C4-2B (cell line): ENCODE data around the gene WFDC6.
"Not testable (repeated sequence)": the region's sequence is repeated elsewhere in the genome, so short reads cannot be mapped to it uniquely, and the experiment has no call there.

Experiments
- H3K27ac ChIP-seq: fragments of 450-650 bp; 2 replicates; pipeline ENCODE4 v1.5.1; 2017
- ZFX ChIP-seq: fragments of 450-650 bp; IDR thresholded peaks from 2 replicates; pipeline ENCODE4 v1.6.1; 2017
- TF ChIP-seq, protein P1 (sequence below): fragments of 450-650 bp; conservative IDR thresholded peaks from 2 replicates; pipeline ENCODE4 v1.5.1; 2017; ENCODE audit warnings: mild to moderate bottlenecking

The WFDC6 gene

DNA sequence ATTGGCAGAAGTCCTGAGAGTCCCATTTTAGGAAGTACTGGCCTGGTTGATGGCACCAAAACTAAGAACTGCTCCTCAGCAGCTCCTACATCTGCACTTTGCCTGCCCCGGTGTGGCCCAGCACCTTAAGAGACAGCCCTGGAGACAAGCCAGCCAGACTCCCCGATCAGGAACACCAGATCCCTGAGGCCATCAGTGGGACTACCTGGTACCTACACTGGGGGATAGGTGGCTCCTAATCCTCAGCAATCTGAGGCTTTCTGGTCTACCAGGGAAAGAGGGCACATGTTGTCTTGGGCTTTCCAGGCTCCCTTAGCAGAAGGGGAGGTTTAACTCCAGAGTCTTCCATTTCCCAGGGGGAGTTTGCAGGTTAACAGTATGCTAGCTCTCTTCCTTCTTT, at the start of gene WFDC6:
WFDC6 (minus strand) TSS at position 101 of the 400 bp plus-strand sequence; CDS start at position 26, 75 bp downstream.
- H3K27ac ChIP-seq = no peak within 1 kb of the TSS
- TF ChIP-seq, protein P1, sequence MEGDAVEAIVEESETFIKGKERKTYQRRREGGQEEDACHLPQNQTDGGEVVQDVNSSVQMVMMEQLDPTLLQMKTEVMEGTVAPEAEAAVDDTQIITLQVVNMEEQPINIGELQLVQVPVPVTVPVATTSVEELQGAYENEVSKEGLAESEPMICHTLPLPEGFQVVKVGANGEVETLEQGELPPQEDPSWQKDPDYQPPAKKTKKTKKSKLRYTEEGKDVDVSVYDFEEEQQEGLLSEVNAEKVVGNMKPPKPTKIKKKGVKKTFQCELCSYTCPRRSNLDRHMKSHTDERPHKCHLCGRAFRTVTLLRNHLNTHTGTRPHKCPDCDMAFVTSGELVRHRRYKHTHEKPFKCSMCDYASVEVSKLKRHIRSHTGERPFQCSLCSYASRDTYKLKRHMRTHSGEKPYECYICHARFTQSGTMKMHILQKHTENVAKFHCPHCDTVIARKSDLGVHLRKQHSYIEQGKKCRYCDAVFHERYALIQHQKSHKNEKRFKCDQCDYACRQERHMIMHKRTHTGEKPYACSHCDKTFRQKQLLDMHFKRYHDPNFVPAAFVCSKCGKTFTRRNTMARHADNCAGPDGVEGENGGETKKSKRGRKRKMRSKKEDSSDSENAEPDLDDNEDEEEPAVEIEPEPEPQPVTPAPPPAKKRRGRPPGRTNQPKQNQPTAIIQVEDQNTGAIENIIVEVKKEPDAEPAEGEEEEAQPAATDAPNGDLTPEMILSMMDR = no peak
- no peak for TF ChIP-seq ZFX

DNA sequence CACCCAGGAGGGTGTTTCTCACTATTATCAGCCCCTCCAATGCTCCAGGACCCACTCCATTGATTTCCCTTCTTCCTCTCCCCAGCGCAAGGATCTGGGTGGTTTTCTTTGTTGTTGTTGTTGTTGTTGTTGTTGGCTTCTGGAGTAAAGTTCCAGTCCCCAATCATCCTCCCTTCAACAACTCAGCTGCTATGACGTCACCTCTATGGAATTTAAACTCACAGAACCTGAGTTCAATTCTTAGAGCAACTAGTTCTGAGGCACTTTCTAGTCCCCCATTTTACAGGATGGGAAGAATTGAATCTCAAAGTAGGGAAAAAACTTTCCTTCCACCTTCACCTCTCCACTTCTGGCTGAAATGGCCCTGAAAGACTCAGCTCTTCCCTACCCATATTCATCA, 49.5 kb upstream of the WFDC6 start:
- no peak overlapping the region for H3K27ac ChIP-seq
- TF ChIP-seq, protein P1 = no peak

DNA sequence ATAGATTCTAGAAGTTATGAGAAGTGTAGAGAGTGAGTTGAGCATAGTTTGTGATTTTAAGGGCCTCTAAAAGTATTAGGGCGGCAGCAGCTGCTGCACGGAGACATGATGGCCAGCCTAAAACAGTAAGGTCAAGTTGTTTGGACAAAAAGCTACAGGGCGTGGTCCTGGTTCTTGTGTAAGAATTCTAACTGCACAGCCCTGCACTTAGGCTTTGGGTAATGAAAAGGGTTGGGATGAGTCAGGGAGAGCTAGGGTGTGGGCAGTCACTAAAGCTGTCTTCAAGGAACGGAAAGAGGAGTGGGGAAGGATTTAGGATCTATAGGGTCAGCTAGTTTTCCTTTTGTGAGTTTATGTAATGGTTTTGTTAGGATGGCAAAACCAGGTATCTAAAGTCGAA, 46.7 kb upstream of the WFDC6 start:
- not testable (repeated sequence) for H3K27ac ChIP-seq

DNA sequence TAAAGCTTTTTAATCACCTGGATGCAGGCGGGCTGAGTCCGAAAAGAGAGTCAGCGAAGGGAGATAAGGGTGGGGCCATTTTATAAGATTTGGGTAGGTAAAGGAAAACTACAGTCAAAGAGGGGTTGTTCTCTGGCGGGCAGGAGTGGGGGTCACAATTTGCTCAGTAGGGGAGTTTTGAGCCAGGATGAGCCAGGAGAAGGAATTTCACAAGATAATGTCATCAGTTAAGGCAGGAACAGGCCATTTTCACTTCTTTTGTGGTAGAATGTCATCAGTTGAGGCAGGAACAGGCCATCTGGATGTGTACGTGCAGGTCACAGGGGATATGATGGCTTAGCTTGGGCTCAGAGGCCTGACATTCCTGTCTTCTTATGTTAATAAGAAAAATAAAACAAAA, 45.0 kb upstream of the WFDC6 start:
- H3K27ac ChIP-seq = not testable (repeated sequence)

DNA sequence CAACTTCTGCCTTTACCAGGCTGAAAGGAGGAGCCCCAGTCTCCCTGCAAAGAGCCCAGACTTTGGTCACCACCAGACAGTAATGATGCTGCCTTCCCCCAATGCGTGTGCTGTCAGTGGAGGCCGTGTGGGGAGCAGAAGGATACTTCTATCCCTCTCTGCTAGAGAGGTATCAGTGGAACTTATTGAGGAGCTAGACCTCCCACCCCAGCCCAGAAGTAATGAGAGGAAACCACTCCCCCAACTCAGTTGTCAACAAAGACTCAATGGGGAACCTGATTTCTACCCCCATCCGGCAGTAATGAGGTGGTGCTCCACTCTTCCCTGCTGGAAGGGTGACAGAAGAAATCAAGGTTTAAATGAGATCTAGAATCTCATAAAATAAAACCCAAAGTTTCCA, 44.2 kb upstream of the WFDC6 start:
- TF ChIP-seq ZFX = no peak
- TF ChIP-seq, protein P1 = no peak
- H3K27ac ChIP-seq = no peak overlapping the region

DNA sequence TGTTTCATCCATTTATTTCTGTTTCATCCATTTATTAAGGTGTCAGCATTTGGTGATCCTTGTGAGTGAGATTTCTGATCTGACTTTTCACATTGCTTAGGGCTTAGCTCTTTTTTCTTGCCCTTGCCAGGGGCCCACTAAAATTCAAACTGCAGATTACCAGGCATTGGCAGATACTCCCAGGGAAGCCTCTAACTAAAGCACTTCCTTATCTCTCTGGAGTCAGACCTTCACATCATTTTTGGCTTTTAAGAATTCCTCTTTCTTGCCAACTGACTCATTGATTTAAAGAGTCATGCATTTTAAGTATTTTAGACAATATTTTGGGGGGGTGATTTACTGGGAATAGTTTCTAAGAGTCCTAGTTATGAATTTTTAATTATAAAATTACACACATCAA, 42.4 kb upstream of the WFDC6 start:
- TF ChIP-seq, protein P1 = no peak
- TF ChIP-seq ZFX = no peak
- H3K27ac ChIP-seq = no peak overlapping the region

DNA sequence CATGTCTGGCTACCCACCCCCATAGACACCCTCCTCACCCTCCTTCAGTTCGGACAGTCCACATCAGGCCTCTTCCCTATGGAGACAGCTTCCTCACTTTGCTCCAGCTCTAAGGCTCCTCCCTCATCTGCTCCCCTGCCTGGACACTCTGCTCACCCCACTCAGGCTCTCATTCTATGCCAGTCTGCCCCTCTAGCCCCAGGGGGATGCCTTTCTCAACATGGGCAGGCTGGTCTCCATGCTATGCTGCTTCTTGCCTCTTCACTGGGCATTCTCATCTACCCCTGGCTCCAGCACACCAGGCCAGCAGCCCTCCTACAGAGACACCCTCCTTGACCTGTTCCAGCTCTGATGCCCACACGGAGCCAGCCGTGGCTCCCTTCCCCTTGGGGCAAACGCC, 39.9 kb upstream of the WFDC6 start, which contains the start of gene WFDC8:
WFDC8 (minus strand) TSS at position 101 of the 400 bp plus-strand sequence; CDS start at position 64, 37 bp downstream.
- H3K27ac ChIP-seq = no peak within 1 kb of the TSS
- TF ChIP-seq, protein P1 = no peak
- TF ChIP-seq ZFX = no peak

DNA sequence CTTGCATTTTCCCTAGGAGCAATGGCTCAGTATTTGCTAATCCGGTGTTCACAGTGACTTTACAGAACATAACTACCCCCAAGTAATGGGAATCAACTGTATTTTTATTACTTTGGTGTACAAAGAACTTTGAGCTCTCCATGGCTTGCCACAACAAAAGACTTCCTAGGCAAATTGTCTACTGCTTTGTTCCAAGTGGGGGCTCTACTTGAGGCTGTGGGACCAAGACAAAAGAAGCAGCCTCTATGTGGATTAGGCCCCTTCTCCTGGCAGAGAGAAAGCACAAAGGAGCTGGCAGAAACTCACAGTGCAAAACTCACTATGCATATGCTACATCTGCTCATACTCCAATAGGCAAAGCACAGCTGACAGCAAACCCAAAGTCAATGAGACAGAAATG, 38.9 kb upstream of the WFDC6 start:
- no peak overlapping the region for H3K27ac ChIP-seq
- TF ChIP-seq, protein P1 = no peak
- TF ChIP-seq ZFX = no peak

DNA sequence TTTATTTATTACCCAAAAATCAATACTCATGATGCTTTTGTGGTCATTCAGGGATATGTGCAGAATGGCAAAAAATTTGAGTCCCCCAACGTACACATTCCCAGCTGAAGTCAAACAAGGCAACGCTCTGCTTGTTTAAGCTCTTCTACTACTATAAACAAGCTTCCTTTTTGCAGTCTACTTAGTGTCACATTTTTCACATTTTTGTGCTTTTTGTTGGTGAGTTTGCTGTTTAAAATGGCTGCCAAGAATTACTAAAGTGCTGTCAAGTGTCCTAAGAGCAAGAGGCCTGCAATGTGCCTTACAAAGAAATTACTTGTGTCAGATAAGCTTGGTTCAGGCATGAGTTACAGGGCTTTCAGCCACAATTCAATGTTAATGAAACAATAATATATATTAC, 37.7 kb upstream of the WFDC6 start:
- no peak overlapping the region for H3K27ac ChIP-seq
- no peak for TF ChIP-seq ZFX
- TF ChIP-seq, protein P1 = no peak
